HFF-Myc (cell line): ENCODE data around the gene GLMP.
A peak's percentile ranks its signal among the peaks of the same experiment; 100 is the strongest.

Experiments used
- DNase-seq: peaks from one replicate; pipeline ENCODE4 v3.0.0-alpha.2; 2011; ENCODE audit warnings: low read depth; ENCODE audit errors: extremely low read depth
- H3K4me3 ChIP-seq: replicated peaks from 2 replicates; pipeline ENCODE4 v1.5.1; 2011; ENCODE audit warnings: low read depth, mild to moderate bottlenecking, control low read depth, low read length
- CTCF ChIP-seq: IDR thresholded peaks from 2 replicates; pipeline ENCODE4 v1.5.1; 2012; ENCODE audit warnings: mild to moderate bottlenecking, low read depth, low read length, control low read depth; ENCODE audit errors: missing control alignments

The GLMP gene

GRCh38 chr1:156295391-156295947 is at the start of gene GLMP:
GLMP (minus strand) TSS chr1:156295679; CDS start chr1:156295645, 34 bp downstream.
- no peak for DNase-seq
- TF ChIP-seq CTCF: no peak
- H3K4me3 ChIP-seq: peak within 1 kb of the TSS; percentile 82

GRCh38 chr1:156344409-156344808 is 48.9 kb upstream of the GLMP start:
- no peak for TF ChIP-seq CTCF

GRCh38 chr1:156342166-156342955 is 46.9 kb upstream of the GLMP start:
- peak; percentile 22 for DNase-seq
- TF ChIP-seq CTCF: no peak
- H3K4me3 ChIP-seq: no peak overlapping the region

More at GRCh38 chr1:156344409-156344808, 48.9 kb upstream of the GLMP start:
- H3K4me3 ChIP-seq: no peak overlapping the region
- no peak for DNase-seq

- H3K4me3 ChIP-seq: peak within 1 kb of the TSS; percentile 86
- no peak for TF ChIP-seq CTCF
- peak; percentile 100 for DNase-seq
These were observed 42.9 kb upstream of the GLMP start, which contains the start of the genes CCT3 and TSACC for GRCh38 chr1:156338180-156338976. CCT3 (minus strand) TSS chr1:156338292; CDS start chr1:156338184, 108 bp downstream. TSACC (plus strand) TSS chr1:156338526; CDS start chr1:156339758, 1,232 bp downstream.

- no peak for DNase-seq
- no peak for TF ChIP-seq CTCF
- H3K4me3 ChIP-seq: peak overlapping the region; percentile 86
These were observed 42.4 kb upstream of the GLMP start for GRCh38 chr1:156337888-156338179.

GRCh38 chr1:156337052-156337887 is 41.8 kb upstream of the GLMP start:
- TF ChIP-seq CTCF: no peak
- peak overlapping the region; percentile 86 for H3K4me3 ChIP-seq
- no peak for DNase-seq
